Fibroblast of mammary gland (primary cell): ENCODE data around the gene ZNF554.

Experiments
- DNase-seq: peaks from one replicate; pipeline ENCODE4 v3.0.0-alpha.2; 2010; ENCODE audit warnings: low read depth
- H3K4me3 ChIP-seq: 2 replicates; pipeline ENCODE4 v1.5.1; 2011; ENCODE audit warnings: low read depth, mild to moderate bottlenecking, low read length, moderate library complexity; ENCODE audit not compliant: control insufficient read depth
- CTCF ChIP-seq: conservative IDR thresholded peaks from 2 replicates; pipeline ENCODE4 v1.5.1; 2011; ENCODE audit warnings: low read depth, low read length, inconsistent platforms; ENCODE audit not compliant: control insufficient read depth, insufficient read depth

The ZNF554 gene

GRCh38 chr19:2885736-2886135 is 66.1 kb downstream of the ZNF554 start:
- H3K4me3 ChIP-seq, result no peak overlapping the region
- no peak for DNase-seq
- TF ChIP-seq CTCF, result no peak
